Smooth muscle cell (in vitro differentiated cells): ENCODE measurements around the gene ASS1. TPM values are rescaled to one million over a fixed set of nuclear protein-coding genes. Genes with fewer than 3 reads are reported as not detected.
"Not testable (repeated sequence)": the region's sequence is repeated elsewhere in the genome, so short reads cannot be mapped to it uniquely, and the experiment has no call there.

Experiments used
- DNase-seq: peaks from one replicate; lab custom pipeline; 2025; ENCODE audit not compliant: unreplicated experiment; lab: John Stamatoyannopoulos, UW
- H2AFZ ChIP-seq: fragments of 200-600 bp; sonication (generic); 2 replicates; pipeline ENCODE4 v1.6.0; 2016; ENCODE audit warnings: antibody characterized with exemption, low read depth, mild to moderate bottlenecking
- H3F3A ChIP-seq: fragments of 200-600 bp; sonication (generic); 2 replicates; pipeline ENCODE4 v1.6.0; 2017; ENCODE audit warnings: antibody characterized with exemption, low read depth
- H3K27ac ChIP-seq: fragments of 200-600 bp; sonication (generic); 2 replicates; pipeline ENCODE4 v1.5.1; 2016; ENCODE audit warnings: low read depth, mild to moderate bottlenecking
- H3K27me3 ChIP-seq: fragments of 200-600 bp; sonication (generic); 2 replicates; pipeline ENCODE4 v1.6.1; 2016; ENCODE audit warnings: low read depth, mild to moderate bottlenecking
- H3K36me3 ChIP-seq: fragments of 200-600 bp; sonication (generic); 2 replicates; pipeline ENCODE4 v1.5.1; 2016; ENCODE audit warnings: low read depth
- H3K4me1 ChIP-seq: fragments of 200-600 bp; sonication (generic); 2 replicates; pipeline ENCODE4 v1.5.1; 2016; ENCODE audit warnings: low read depth
- H3K4me2 ChIP-seq: fragments of 200-600 bp; sonication (generic); 2 replicates; pipeline ENCODE4 v1.6.0; 2016; ENCODE audit warnings: mild to moderate bottlenecking
- H3K4me3 ChIP-seq: fragments of 200-600 bp; sonication (generic); 2 replicates; pipeline ENCODE4 v1.5.1; 2016; ENCODE audit warnings: mild to moderate bottlenecking
- H3K79me2 ChIP-seq: fragments of 200-600 bp; sonication (generic); 2 replicates; pipeline ENCODE4 v1.6.0; 2016; ENCODE audit warnings: low read depth, mild to moderate bottlenecking
- H3K9ac ChIP-seq: fragments of 200-600 bp; sonication (generic); 2 replicates; pipeline ENCODE4 v1.6.0; 2016; ENCODE audit warnings: low read depth
- H3K9me3 ChIP-seq: fragments of 200-600 bp; sonication (generic); replicated peaks from 2 replicates; pipeline ENCODE4 v1.5.1; 2016; ENCODE audit warnings: low read depth
- H4K20me1 ChIP-seq: fragments of 200-600 bp; sonication (generic); 2 replicates; pipeline ENCODE4 v1.6.0; 2016; ENCODE audit warnings: low read depth
- WGBS: methylation state at CpG from one replicate; pipeline ENCODE4 v1.1.7; 2016; ENCODE audit warnings: low lambda C conversion rate; 5-methylcytosine and 5-hydroxymethylcytosine counted together
- polyA plus RNA-seq: library from polyadenylated mRNA; unstranded; fragments of >200 nt; fragmentation: Nextera tagmentation; extraction: Ambion mirVana; gene quantifications from 2 replicates; pipeline ENCODE4 v1.2.1, GENCODE V29; 2016
- total RNA-seq: library from RNA; depleted of rRNA; stranded (reverse); fragments of >200 nt; gene quantifications from 2 replicates; pipeline ENCODE4 v1.2.3, GENCODE V29; 2014
- TF ChIP-seq, protein P1 (sequence below): fragments of 200-600 bp; sonication (generic); IDR thresholded peaks from 2 replicates; pipeline ENCODE4 v1.5.1; 2017; ENCODE audit warnings: borderline replicate concordance, mild to moderate bottlenecking, antibody characterized with exemption; ENCODE audit not compliant: insufficient read depth, poor library complexity, severe bottlenecking

The ASS1 gene
- total and polyA plus RNA-seq, 2 experiments from 2014 or later: 78.2 to 81.5 TPM

DNA sequence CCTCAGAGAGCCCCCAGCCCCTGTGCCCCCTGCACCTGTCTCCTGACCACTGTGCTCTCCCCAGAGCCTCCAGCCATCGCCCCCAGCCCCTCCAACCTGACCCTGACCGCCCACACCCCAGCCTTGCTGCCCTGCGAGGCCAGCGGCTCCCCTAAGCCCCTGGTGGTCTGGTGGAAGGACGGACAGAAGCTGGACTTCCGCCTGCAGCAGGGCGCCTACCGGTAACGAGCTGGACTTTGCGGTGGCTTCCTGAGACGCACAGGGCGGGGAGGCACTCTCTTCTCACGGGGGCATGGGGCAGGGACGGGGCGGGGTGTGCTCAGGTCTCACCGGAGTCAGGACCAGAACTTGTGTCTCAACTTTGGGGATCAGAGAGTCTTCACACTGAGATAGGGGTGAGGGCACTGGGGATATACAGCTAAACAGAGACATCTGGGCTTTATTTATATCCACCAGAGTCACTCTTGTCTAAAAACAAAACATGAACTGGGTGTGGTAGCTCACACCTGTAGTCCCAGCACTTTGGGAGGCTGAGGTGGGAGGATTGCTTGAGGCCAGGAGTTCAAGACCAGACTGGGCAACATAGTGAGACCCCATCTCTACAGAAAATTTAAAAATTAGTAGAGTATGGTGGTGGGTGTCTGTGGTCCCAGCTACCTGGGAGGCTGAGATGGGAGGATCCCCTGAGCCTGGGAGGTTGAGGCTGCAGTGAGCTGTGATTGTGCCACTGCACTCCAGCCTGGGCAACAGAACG, 46.1 kb upstream of the ASS1 start:
- Histone ChIP-seq H3K79me2 (no peaks in the 10 kb centered on the region), H2AFZ (no peak overlapping the region), H3K4me3 (no peak overlapping the region), H3F3A (no peaks in the 10 kb centered on the region), H3K9me3 (no peaks in the 10 kb centered on the region), H3K4me1 (no peaks in the 10 kb centered on the region), H3K36me3 (no peaks in the 10 kb centered on the region), H4K20me1 (no peaks in the 10 kb centered on the region), H3K4me2 (no peak overlapping the region), H3K27ac (no peak overlapping the region), H3K9ac (no peak overlapping the region), H3K27me3 (no peaks in the 10 kb centered on the region)
- 96% methylated on average over 11 of the region's 17 CpGs for WGBS
- DNase-seq: no peak
- TF ChIP-seq, protein P1, sequence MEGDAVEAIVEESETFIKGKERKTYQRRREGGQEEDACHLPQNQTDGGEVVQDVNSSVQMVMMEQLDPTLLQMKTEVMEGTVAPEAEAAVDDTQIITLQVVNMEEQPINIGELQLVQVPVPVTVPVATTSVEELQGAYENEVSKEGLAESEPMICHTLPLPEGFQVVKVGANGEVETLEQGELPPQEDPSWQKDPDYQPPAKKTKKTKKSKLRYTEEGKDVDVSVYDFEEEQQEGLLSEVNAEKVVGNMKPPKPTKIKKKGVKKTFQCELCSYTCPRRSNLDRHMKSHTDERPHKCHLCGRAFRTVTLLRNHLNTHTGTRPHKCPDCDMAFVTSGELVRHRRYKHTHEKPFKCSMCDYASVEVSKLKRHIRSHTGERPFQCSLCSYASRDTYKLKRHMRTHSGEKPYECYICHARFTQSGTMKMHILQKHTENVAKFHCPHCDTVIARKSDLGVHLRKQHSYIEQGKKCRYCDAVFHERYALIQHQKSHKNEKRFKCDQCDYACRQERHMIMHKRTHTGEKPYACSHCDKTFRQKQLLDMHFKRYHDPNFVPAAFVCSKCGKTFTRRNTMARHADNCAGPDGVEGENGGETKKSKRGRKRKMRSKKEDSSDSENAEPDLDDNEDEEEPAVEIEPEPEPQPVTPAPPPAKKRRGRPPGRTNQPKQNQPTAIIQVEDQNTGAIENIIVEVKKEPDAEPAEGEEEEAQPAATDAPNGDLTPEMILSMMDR: no peak

DNA sequence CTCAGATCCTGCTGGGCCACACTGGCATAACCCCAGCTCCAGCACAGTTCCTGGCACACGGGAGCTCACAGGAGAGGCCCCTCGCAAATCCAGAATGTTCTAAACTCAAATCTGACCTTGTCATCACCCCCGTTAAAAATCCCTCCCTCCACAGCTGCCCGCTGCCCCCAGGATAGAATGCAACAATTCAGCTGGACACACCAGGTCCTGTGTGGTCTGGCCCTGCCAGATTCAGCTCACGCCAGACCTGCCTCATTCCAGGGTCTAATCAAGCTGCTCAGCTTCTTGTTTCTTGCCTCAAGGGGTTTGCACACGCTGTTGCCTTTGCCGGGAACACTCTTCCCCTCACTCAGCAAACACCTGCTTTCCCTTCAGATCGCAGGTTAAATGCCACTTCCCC, 45.0 kb upstream of the ASS1 start:
- WGBS: 67% methylated on average over 8 of the region's 8 CpGs
- Histone ChIP-seq H3K9ac (no peak overlapping the region), H3K9me3 (no peaks in the 10 kb centered on the region), H3K27me3 (no peaks in the 10 kb centered on the region), H3K4me1 (no peaks in the 10 kb centered on the region), H2AFZ (no peak overlapping the region), H3K36me3 (no peaks in the 10 kb centered on the region), H3K4me2 (no peak overlapping the region), H4K20me1 (no peaks in the 10 kb centered on the region), H3F3A (no peaks in the 10 kb centered on the region), H3K27ac (no peak overlapping the region), H3K79me2 (no peaks in the 10 kb centered on the region), H3K4me3 (no peak overlapping the region)
- TF ChIP-seq, protein P1: no peak
- no peak for DNase-seq

DNA sequence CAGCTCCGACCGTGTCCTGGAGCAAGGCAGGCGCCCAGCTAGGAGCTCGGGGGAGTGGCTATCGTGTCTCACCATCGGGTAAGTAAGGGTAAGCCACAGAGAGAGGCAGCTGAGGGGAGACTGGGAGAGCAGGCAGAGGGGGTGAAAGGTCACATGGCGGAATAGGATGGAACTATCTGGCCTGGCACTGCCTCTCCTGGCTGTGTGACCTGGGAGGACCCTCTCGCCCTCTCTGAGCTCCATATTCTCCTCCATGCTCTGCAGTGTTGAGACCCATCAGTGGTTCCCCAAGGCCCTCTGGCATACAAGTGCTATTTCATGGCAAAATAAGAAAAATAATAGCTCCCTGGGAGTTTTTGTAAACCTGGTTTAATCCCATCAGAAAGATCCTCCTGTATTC, 43.9 kb upstream of the ASS1 start:
- Histone ChIP-seq H3F3A (no peaks in the 10 kb centered on the region), H3K27me3 (no peaks in the 10 kb centered on the region), H2AFZ (no peak overlapping the region), H3K36me3 (no peaks in the 10 kb centered on the region), H3K9me3 (no peaks in the 10 kb centered on the region), H3K79me2 (no peaks in the 10 kb centered on the region), H4K20me1 (no peaks in the 10 kb centered on the region), H3K4me1 (no peaks in the 10 kb centered on the region), H3K4me2 (no peak overlapping the region), H3K4me3 (no peak overlapping the region), H3K9ac (no peak overlapping the region), H3K27ac (no peak overlapping the region)
- DNase-seq: no peak
- 92% methylated on average over 8 of the region's 8 CpGs for WGBS
- TF ChIP-seq, protein P1: no peak

DNA sequence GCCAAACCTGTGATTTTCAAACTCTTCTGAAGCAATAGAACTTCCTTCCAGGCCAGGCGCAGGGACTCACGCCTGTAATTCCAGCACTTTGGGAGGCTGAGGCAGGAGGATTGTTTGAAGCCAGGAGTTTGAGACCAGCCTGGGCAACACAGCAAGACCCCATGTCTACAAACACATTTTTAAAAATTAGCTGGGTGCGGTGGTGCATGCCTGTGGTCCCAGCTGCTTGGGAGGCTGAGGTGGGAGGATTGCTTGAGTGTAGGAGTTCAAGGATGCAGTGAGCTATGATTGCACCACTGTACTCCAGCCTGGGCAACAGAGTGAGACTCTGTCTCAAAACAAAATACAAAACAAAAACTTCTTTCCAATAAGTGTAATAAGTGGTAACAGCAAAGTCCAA, 43.0 kb upstream of the ASS1 start:
- H3K9ac ChIP-seq, H3K36me3 ChIP-seq, H3K4me2 ChIP-seq, H3F3A ChIP-seq, H4K20me1 ChIP-seq, H3K4me1 ChIP-seq, H3K79me2 ChIP-seq, H3K27ac ChIP-seq, DNase-seq, H3K27me3 ChIP-seq, H3K4me3 ChIP-seq, H3K9me3 ChIP-seq, H2AFZ ChIP-seq: not testable (repeated sequence)
- WGBS: 98% methylated on average over 3 of the region's 3 CpGs
